Immature natural killer cell (primary cell): ENCODE measurements around the gene THSD4. TPM values are rescaled to one million over a fixed set of nuclear protein-coding genes. Genes with fewer than 3 reads are reported as not detected.

Experiments used
- DNase-seq, 3 donors: peaks; one replicate each; pipeline ENCODE4 v3.0.0; 2022; ENCODE audit warnings: mixed read lengths in 1 of 3
- H3K27ac Mint-ChIP-seq, 6 donors: one replicate each; pipeline ENCODE4 v1.8.0; 2020; ENCODE audit warnings: mixed read lengths in 6 of 6, mild to moderate bottlenecking in 5 of 6, inconsistent platforms in 4 of 6, moderate library complexity in 3 of 6
- H3K27me3 Mint-ChIP-seq, 3 donors: one replicate each; pipeline ENCODE4 v1.8.0; 2020 to 2021; ENCODE audit warnings: low read depth in 3 of 3, mild to moderate bottlenecking in 3 of 3, mixed read lengths in 3 of 3, moderate library complexity in 3 of 3, inconsistent platforms in 1 of 3
- H3K36me3 Mint-ChIP-seq, 3 donors: one replicate each; pipeline ENCODE4 v1.8.0; 2020; ENCODE audit warnings: mixed read lengths in 3 of 3, inconsistent platforms in 2 of 3, mild to moderate bottlenecking in 2 of 3
- H3K4me1 Mint-ChIP-seq, 2 donors: one replicate each; pipeline ENCODE4 v1.8.0; 2020; ENCODE audit warnings: inconsistent platforms in 2 of 2, mild to moderate bottlenecking in 2 of 2, mixed read lengths in 2 of 2, moderate library complexity in 1 of 2
- H3K4me3 Mint-ChIP-seq, 5 donors: one replicate each; pipeline ENCODE4 v1.8.0; 2020; ENCODE audit warnings: mild to moderate bottlenecking in 5 of 5, mixed read lengths in 5 of 5, inconsistent platforms in 3 of 5, moderate library complexity in 3 of 5
- H3K9me3 Mint-ChIP-seq, 6 donors: one replicate each; pipeline ENCODE4 v1.8.0; 2020; ENCODE audit warnings: mild to moderate bottlenecking in 6 of 6, mixed read lengths in 6 of 6, inconsistent platforms in 4 of 6, moderate library complexity in 3 of 6
- polyA plus RNA-seq, 3 donors: library from polyadenylated mRNA; unstranded; fragments of 300-500 nt; fragmentation: Illumina TruSeq; gene quantifications; one replicate each; pipeline ENCODE4 v1.2.3, GENCODE V29; 2021

The THSD4 gene
- polyA plus RNA-seq, 3 donors from 2014 or later = not detected

GRCh38 chr15:71541746-71542145 lies 426.5 kb downstream of the THSD4 start:
- Mint-ChIP-seq H3K4me3 (no peak overlapping the region), H3K27me3 (peaks cover 3 to 5% (median 4%) of the 10 kb centered on the region in 3 donors), H3K4me1 (no peaks in the 10 kb centered on the region), H3K27ac (no peak overlapping the region), H3K36me3 (no peaks in the 10 kb centered on the region), H3K9me3 (peaks cover 0 to 2% (median 0%) of the 10 kb centered on the region in 6 donors)
- no peak for DNase-seq

GRCh38 chr15:71542836-71543235 lies 427.6 kb downstream of the THSD4 start:
- Mint-ChIP-seq H3K27ac (no peak overlapping the region), H3K9me3 (peaks cover 0 to 2% (median 0%) of the 10 kb centered on the region in 6 donors), H3K4me3 (no peak overlapping the region), H3K36me3 (no peaks in the 10 kb centered on the region), H3K4me1 (no peaks in the 10 kb centered on the region), H3K27me3 (peaks cover 3 to 5% (median 4%) of the 10 kb centered on the region in 3 donors)
- no peak for DNase-seq

DNA sequence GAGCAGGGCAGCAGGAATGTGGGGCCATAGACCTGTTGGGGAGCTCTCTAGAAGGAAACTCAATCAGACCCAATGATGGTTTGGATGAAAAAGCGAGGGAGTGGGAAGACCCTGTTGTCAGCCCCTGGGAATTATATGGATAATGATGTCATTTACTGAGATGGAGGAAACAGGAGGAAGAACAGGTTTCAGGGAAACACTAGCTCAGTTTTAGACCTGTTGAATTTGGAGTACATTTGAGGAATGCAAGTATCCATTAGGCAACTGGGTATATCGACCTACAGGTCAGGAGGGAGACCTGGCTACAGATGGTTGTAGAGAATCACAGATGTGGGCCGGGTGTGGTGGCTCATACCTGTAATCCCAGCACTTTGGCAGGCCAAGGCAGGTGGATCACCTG lies 428.1 kb downstream of the THSD4 start:
- no peaks in the 10 kb centered on the region for H3K36me3 Mint-ChIP-seq
- no peak overlapping the region for H3K4me3 Mint-ChIP-seq
- no peaks in the 10 kb centered on the region for H3K4me1 Mint-ChIP-seq
- no peak for DNase-seq
- peaks cover 3 to 5% (median 3%) of the 10 kb centered on the region in 3 donors for H3K27me3 Mint-ChIP-seq
- H3K27ac Mint-ChIP-seq = no peak overlapping the region
- H3K9me3 Mint-ChIP-seq = peaks cover 0 to 2% (median 0%) of the 10 kb centered on the region in 6 donors

GRCh38 chr15:71545223-71545760 lies 430.0 kb downstream of the THSD4 start:
- no peak overlapping the region for H3K27ac Mint-ChIP-seq
- H3K27me3 Mint-ChIP-seq = peaks cover 4 to 9% (median 5%) of the 10 kb centered on the region in 3 donors
- DNase-seq = no peak
- H3K36me3 Mint-ChIP-seq = no peaks in the 10 kb centered on the region
- H3K4me3 Mint-ChIP-seq = no peak overlapping the region
- no peaks in the 10 kb centered on the region for H3K4me1 Mint-ChIP-seq
- peaks cover 0 to 2% (median 0%) of the 10 kb centered on the region in 6 donors for H3K9me3 Mint-ChIP-seq

DNA sequence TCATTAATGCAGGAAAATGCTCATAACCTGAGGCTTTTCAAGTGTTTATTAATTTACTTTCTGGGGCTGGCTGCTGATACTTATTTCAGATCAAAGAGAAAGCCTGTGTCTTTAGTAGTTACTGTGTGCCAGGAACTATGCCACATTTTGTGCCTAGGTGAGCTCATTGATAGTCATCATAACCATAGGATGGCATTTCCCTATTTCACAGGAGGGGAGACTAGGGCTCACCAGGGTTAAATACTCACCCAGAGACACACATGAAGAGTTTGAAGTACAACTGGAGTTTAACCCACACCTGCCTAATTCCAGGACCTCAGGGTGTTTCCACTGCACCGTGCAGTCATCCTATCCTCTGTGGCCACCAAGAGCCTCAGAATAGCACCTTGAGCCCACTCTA lies 430.7 kb downstream of the THSD4 start:
- no peaks in the 10 kb centered on the region for H3K4me1 Mint-ChIP-seq
- H3K27ac Mint-ChIP-seq = no peak overlapping the region
- no peaks in the 10 kb centered on the region for H3K36me3 Mint-ChIP-seq
- no peak for DNase-seq
- peaks cover 0 to 2% (median 0%) of the 10 kb centered on the region in 6 donors for H3K9me3 Mint-ChIP-seq
- no peak overlapping the region for H3K4me3 Mint-ChIP-seq
- peaks cover 4 to 9% (median 5%) of the 10 kb centered on the region in 3 donors for H3K27me3 Mint-ChIP-seq

- H3K36me3 Mint-ChIP-seq = no peaks in the 10 kb centered on the region
- H3K4me3 Mint-ChIP-seq = no peak overlapping the region
- no peaks in the 10 kb centered on the region for H3K4me1 Mint-ChIP-seq
- H3K9me3 Mint-ChIP-seq = peaks cover 0 to 2% (median 0%) of the 10 kb centered on the region in 6 donors
- DNase-seq = no peak
- peaks cover 2 to 9% (median 7%) of the 10 kb centered on the region in 3 donors for H3K27me3 Mint-ChIP-seq
- H3K27ac Mint-ChIP-seq = no peak overlapping the region
Measured at GRCh38 chr15:71547011-71547410, 431.7 kb downstream of the THSD4 start.

DNA sequence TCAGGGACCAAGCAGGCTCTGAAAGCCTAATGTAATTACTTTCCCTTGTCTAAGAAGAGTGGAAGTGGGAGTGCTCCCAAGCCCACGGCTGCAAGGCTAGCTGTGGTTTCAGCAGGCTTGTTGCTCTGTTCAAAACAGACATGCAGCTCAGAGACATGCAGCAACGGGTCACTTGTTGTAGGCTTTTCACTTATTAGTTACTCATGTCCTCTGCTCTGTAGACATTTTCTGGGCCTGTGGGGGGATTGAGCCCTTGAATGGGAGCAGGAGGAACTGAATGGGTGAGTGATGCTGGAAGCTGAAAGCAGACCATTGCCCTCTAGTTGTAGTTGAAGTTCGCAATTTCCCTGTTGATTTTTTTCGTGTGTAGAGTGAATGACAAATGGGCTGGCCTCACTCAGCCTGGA lies 433.1 kb downstream of the THSD4 start:
- H3K27ac Mint-ChIP-seq = no peak overlapping the region
- no peaks in the 10 kb centered on the region for H3K4me1 Mint-ChIP-seq
- H3K36me3 Mint-ChIP-seq = no peaks in the 10 kb centered on the region
- H3K4me3 Mint-ChIP-seq = no peak overlapping the region
- no peaks in the 10 kb centered on the region for H3K9me3 Mint-ChIP-seq
- peaks cover 2 to 5% (median 4%) of the 10 kb centered on the region in 3 donors for H3K27me3 Mint-ChIP-seq
- DNase-seq = no peak

GRCh38 chr15:71549091-71549490 lies 433.8 kb downstream of the THSD4 start:
- no peaks in the 10 kb centered on the region for H3K9me3 Mint-ChIP-seq
- no peaks in the 10 kb centered on the region for H3K36me3 Mint-ChIP-seq
- no peak for DNase-seq
- no peak overlapping the region for H3K27ac Mint-ChIP-seq
- H3K27me3 Mint-ChIP-seq = peaks cover 2 to 5% (median 4%) of the 10 kb centered on the region in 3 donors
- no peak overlapping the region for H3K4me3 Mint-ChIP-seq
- H3K4me1 Mint-ChIP-seq = no peaks in the 10 kb centered on the region

- H3K9me3 Mint-ChIP-seq = no peaks in the 10 kb centered on the region
- no peak overlapping the region for H3K27ac Mint-ChIP-seq
- no peak for DNase-seq
- H3K36me3 Mint-ChIP-seq = no peaks in the 10 kb centered on the region
- H3K4me3 Mint-ChIP-seq = no peak overlapping the region
- H3K4me1 Mint-ChIP-seq = no peaks in the 10 kb centered on the region
- peaks cover 2 to 5% (median 4%) of the 10 kb centered on the region in 3 donors for H3K27me3 Mint-ChIP-seq
Measured at GRCh38 chr15:71549697-71550096, 434.4 kb downstream of the THSD4 start.

DNA sequence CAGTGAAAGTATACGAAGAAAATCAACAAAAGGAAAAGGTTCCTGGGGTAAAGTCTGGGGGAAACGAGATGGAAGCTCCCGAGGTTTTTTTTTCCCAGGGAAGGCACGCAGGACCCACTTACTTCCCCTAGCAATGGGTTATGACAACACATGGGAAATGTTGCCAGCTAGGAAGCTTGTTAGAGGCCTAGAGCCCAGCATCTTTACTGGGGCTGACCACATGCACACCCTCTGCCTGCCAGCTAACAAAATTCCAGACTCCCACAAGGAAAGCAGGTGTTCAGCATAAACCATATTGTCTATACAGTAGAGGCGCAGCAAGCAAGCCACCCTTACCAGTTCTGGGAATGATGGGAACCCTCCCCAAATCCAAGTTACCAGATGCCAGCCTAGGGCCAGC lies 436.3 kb downstream of the THSD4 start:
- Mint-ChIP-seq H3K9me3 (no peaks in the 10 kb centered on the region), H3K27me3 (peaks cover 2 to 5% (median 4%) of the 10 kb centered on the region in 3 donors), H3K4me3 (no peak overlapping the region), H3K27ac (no peak overlapping the region), H3K4me1 (no peaks in the 10 kb centered on the region), H3K36me3 (no peaks in the 10 kb centered on the region)
- no peak for DNase-seq

- Mint-ChIP-seq H3K4me1 (no peaks in the 10 kb centered on the region), H3K36me3 (no peaks in the 10 kb centered on the region), H3K27ac (no peak overlapping the region), H3K9me3 (peaks cover 0 to 11% (median 3%) of the 10 kb centered on the region in 6 donors), H3K27me3 (peaks cover 0 to 6% (median 2%) of the 10 kb centered on the region in 3 donors), H3K4me3 (no peak overlapping the region)
- DNase-seq = no peak
Measured at GRCh38 chr15:71559098-71559497, 443.8 kb downstream of the THSD4 start.

DNA sequence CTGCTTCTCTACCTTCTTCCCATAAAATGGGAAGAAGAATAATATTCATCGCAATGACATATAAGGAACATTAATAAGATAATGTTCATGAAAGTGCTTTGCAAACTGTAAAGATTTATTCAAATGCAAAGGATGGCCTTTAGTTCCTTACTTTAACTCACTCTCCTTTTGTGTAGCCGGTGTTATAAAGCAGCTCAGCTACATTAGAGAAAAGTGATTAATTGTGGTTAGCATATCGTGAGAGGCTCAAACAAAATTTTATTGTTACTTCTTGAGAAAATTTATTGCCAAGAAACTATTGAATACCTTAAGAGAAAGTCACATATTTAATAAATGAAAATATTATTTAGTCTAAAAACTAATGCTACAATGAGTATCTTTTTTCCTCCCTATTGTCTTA lies 444.3 kb downstream of the THSD4 start:
- Mint-ChIP-seq H3K9me3 (peaks cover 0 to 11% (median 3%) of the 10 kb centered on the region in 6 donors), H3K4me1 (no peaks in the 10 kb centered on the region), H3K27ac (no peak overlapping the region), H3K4me3 (no peak overlapping the region), H3K36me3 (no peaks in the 10 kb centered on the region), H3K27me3 (peaks cover 0 to 6% (median 2%) of the 10 kb centered on the region in 3 donors)
- no peak for DNase-seq

- H3K27ac Mint-ChIP-seq = no peak overlapping the region
- no peaks in the 10 kb centered on the region for H3K36me3 Mint-ChIP-seq
- DNase-seq = no peak
Measured at GRCh38 chr15:71562251-71562650, 447.0 kb downstream of the THSD4 start.

DNA sequence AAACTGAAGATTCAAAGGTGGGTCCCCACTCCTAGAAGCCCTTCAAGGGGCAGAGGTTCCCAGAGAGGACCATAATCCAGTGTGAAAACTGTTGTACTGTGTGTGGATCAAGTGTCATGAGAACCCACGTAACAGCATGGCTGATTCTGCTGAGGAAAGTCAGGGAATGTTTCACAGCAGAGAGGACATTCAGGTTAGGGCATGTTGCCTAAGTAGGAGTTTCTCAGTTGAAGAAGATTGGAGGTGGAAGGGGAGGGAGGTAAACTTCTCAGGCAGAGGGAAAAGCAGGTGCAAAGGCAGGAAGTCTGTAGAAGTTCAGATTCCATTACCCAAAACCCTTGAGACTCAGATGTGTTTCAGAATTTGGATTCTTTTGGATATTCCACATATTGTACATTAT lies 448.9 kb downstream of the THSD4 start:
- H3K27me3 Mint-ChIP-seq = peaks cover 0 to 18% (median 2%) of the 10 kb centered on the region in 3 donors
- no peak overlapping the region for H3K4me3 Mint-ChIP-seq
- no peaks in the 10 kb centered on the region for H3K36me3 Mint-ChIP-seq
- no peak overlapping the region for H3K27ac Mint-ChIP-seq
- H3K4me1 Mint-ChIP-seq = no peaks in the 10 kb centered on the region
- H3K9me3 Mint-ChIP-seq = peaks cover 0 to 3% (median 0%) of the 10 kb centered on the region in 6 donors
- no peak for DNase-seq

More at GRCh38 chr15:71562251-71562650, 447.0 kb downstream of the THSD4 start:
- H3K9me3 Mint-ChIP-seq = peaks cover 0 to 11% (median 2%) of the 10 kb centered on the region in 6 donors
- peaks cover 0 to 12% (median 2%) of the 10 kb centered on the region in 3 donors for H3K27me3 Mint-ChIP-seq
- no peak overlapping the region for H3K4me3 Mint-ChIP-seq
- H3K4me1 Mint-ChIP-seq = no peaks in the 10 kb centered on the region

GRCh38 chr15:71565006-71565405 lies 449.7 kb downstream of the THSD4 start:
- DNase-seq = no peak
- Mint-ChIP-seq H3K36me3 (no peaks in the 10 kb centered on the region), H3K9me3 (peaks cover 0 to 4% (median 0%) of the 10 kb centered on the region in 6 donors), H3K4me3 (no peak overlapping the region), H3K27ac (no peak overlapping the region), H3K4me1 (no peaks in the 10 kb centered on the region), H3K27me3 (peaks cover 0 to 18% (median 0%) of the 10 kb centered on the region in 3 donors)
